ENCODE results near the gene TNRC18.

Gene TNRC18

GRCh38 chr7:5428478-5429252 is 5.0 kb upstream of the TNRC18 start:
- DNase-seq = no peak

GRCh38 chr7:5426226-5426475 is 2.5 kb upstream of the TNRC18 start:
- DNase-seq = no peak

GRCh38 chr7:5425507-5426225 is 2.0 kb upstream of the TNRC18 start:
- no peak for DNase-seq

GRCh38 chr7:5424749-5425506 is 1.3 kb upstream of the TNRC18 start:
- no peak for DNase-seq

- DNase-seq = no peak
These were observed 528 bp upstream of the TNRC18 start for GRCh38 chr7:5423976-5424748.

- no peak for DNase-seq
These were observed 983 bp downstream of the TNRC18 start for GRCh38 chr7:5422396-5423305.

GRCh38 chr7:5421714-5422395 is 1.8 kb downstream of the TNRC18 start:
- no peak for DNase-seq

GRCh38 chr7:5420881-5421713 is 2.5 kb downstream of the TNRC18 start:
- DNase-seq = no peak

- no peak for DNase-seq
These were observed 3.4 kb downstream of the TNRC18 start for GRCh38 chr7:5420067-5420880.

GRCh38 chr7:5419539-5420066 is 4.0 kb downstream of the TNRC18 start:
- DNase-seq = no peak

- DNase-seq = no peak
These were observed 5.4 kb downstream of the TNRC18 start for GRCh38 chr7:5418285-5418582.

GRCh38 chr7:5417106-5418071 is 6.2 kb downstream of the TNRC18 start:
- DNase-seq = no peak

- DNase-seq = no peak
These were observed 8.7 kb downstream of the TNRC18 start for GRCh38 chr7:5414916-5415315.

GRCh38 chr7:5413449-5413786 is 10.2 kb downstream of the TNRC18 start:
- no peak for DNase-seq

GRCh38 chr7:5408777-5409176 is 14.9 kb downstream of the TNRC18 start:
- DNase-seq = no peak

GRCh38 chr7:5406957-5407945 is 16.4 kb downstream of the TNRC18 start:
- no peak for DNase-seq

GRCh38 chr7:5404421-5404826 is 19.2 kb downstream of the TNRC18 start:
- DNase-seq = no peak
